Astrocyte (in vitro differentiated cells and primary cell): Measurements from ENCODE around the gene A4GALT. TPM values are rescaled to one million over a fixed set of nuclear protein-coding genes. Genes with fewer than 3 reads are reported as not detected.

ENCODE experiments used
- DNase-seq: peaks from one replicate; pipeline ENCODE4 v3.0.0-alpha.2; 2010; ENCODE audit warnings: low read depth
- FAIRE-seq: peaks from 2 replicates; lab custom pipeline; 2011; peaks lifted over from hg19 to GRCh38; lab: Jason Lieb, UNC
- H2AFZ ChIP-seq: 2 replicates; pipeline ENCODE4 v1.6.0; 2012; ENCODE audit warnings: low read depth, low read length, inconsistent platforms
- H3K27ac ChIP-seq: 2 replicates; pipeline ENCODE4 v1.5.1; 2011; ENCODE audit warnings: low read depth, low read length, inconsistent platforms
- H3K27me3 ChIP-seq: 2 replicates; pipeline ENCODE4 v1.6.0; 2011; ENCODE audit warnings: low read length, inconsistent platforms; ENCODE audit not compliant: insufficient read depth
- H3K36me3 ChIP-seq: 2 replicates; pipeline ENCODE4 v1.5.1; 2011; ENCODE audit warnings: low read length, inconsistent platforms; ENCODE audit not compliant: insufficient read depth
- H3K4me1 ChIP-seq: 2 replicates; pipeline ENCODE4 v1.5.1; 2011; ENCODE audit warnings: low read length, inconsistent platforms; ENCODE audit not compliant: insufficient read depth
- H3K4me2 ChIP-seq: 2 replicates; pipeline ENCODE4 v1.6.0; 2012; ENCODE audit warnings: low read length, inconsistent platforms
- H3K4me3 ChIP-seq: 2 replicates; pipeline ENCODE4 v1.5.1; 2011; ENCODE audit warnings: low read depth, mild to moderate bottlenecking, low read length, inconsistent platforms; ENCODE audit not compliant: insufficient read depth
- H3K79me2 ChIP-seq: 2 replicates; pipeline ENCODE4 v1.6.0; 2012; ENCODE audit warnings: mild to moderate bottlenecking, low read length, inconsistent platforms; ENCODE audit not compliant: insufficient read depth
- H3K9ac ChIP-seq: 2 replicates; pipeline ENCODE4 v1.6.0; 2012; ENCODE audit warnings: mild to moderate bottlenecking, low read length, inconsistent platforms
- H3K9me3 ChIP-seq: 2 replicates; pipeline ENCODE4 v1.5.1; 2012; ENCODE audit warnings: low read depth, mild to moderate bottlenecking, low read length, inconsistent platforms; ENCODE audit not compliant: insufficient read depth
- H4K20me1 ChIP-seq: 2 replicates; pipeline ENCODE4 v1.6.0; 2012; ENCODE audit warnings: low read length, inconsistent platforms; ENCODE audit not compliant: insufficient read depth
- H3K27ac Mint-ChIP-seq: one replicate; pipeline ENCODE4 v1.8.0; 2021; ENCODE audit warnings: mild to moderate bottlenecking, mixed read lengths; ENCODE audit not compliant: unreplicated experiment
- H3K27me3 Mint-ChIP-seq: one replicate; pipeline ENCODE4 v1.8.0; 2021; ENCODE audit warnings: low read depth, mixed read lengths; ENCODE audit not compliant: unreplicated experiment
- H3K36me3 Mint-ChIP-seq: one replicate; pipeline ENCODE4 v1.8.0; 2021; ENCODE audit warnings: low read depth, mixed read lengths; ENCODE audit not compliant: unreplicated experiment
- H3K4me1 Mint-ChIP-seq: one replicate; pipeline ENCODE4 v1.8.0; 2021; ENCODE audit warnings: low read depth, mixed read lengths; ENCODE audit not compliant: unreplicated experiment
- H3K4me3 Mint-ChIP-seq: one replicate; pipeline ENCODE4 v1.8.0; 2021; ENCODE audit warnings: mild to moderate bottlenecking, moderate library complexity, mixed read lengths; ENCODE audit not compliant: unreplicated experiment
- H3K9me3 Mint-ChIP-seq: one replicate; pipeline ENCODE4 v1.8.0; 2021; ENCODE audit warnings: mild to moderate bottlenecking, mixed read lengths; ENCODE audit not compliant: unreplicated experiment
- EZH2 ChIP-seq: IDR thresholded peaks from 2 replicates; pipeline ENCODE4 v1.6.1; 2012; ENCODE audit warnings: mild to moderate bottlenecking, low read length, inconsistent platforms; ENCODE audit not compliant: insufficient read depth
- total RNA-seq: library from RNA; stranded (reverse); gene quantifications from 2 replicates; pipeline ENCODE4 v1.2.1, GENCODE V29; 2021
- TF ChIP-seq, protein P1 (sequence below): IDR thresholded peaks from 2 replicates; pipeline ENCODE4 v1.5.1; 2011; ENCODE audit warnings: low read depth, mild to moderate bottlenecking, inconsistent platforms, low read length, moderate library complexity; ENCODE audit not compliant: insufficient read depth

A4GALT gene
- total RNA-seq, 1 donor from 2014 or later, result 1.9 TPM

DNA sequence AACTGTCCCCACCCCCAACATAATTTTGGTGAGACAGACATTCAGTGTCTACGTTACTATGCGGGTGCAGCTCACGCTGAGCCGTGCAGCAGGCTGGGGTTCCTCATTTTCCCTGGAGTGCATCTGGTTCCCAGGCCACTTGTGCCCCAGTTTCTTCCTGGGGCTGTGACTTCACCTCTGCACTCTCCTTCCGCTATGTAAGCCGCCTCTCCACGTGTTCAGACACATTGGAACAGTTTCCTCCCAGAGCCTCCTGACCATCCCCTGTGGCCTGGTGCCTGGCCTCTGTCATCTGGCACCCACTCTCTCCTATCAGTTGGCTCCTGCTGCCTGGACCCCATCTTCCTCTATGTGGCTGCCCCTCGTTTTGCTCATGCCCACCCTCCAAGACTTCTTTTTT, 46.2 kb upstream of the A4GALT start:
- no peaks in the 10 kb centered on the region for H4K20me1 ChIP-seq
- Mint-ChIP-seq H3K9me3 (peaks cover 1% of the 10 kb centered on the region), H3K4me1 (peaks cover 9% of the 10 kb centered on the region), H3K27ac (no peak overlapping the region), H3K27me3 (peaks cover 9% of the 10 kb centered on the region), H3K36me3 (no peaks in the 10 kb centered on the region), H3K4me3 (no peak overlapping the region)
- H3K4me3 ChIP-seq, result no peak overlapping the region
- DNase-seq, result no peak
- H3K4me1 ChIP-seq, result peaks cover 15% of the 10 kb centered on the region
- no peak overlapping the region for H3K9ac ChIP-seq
- TF ChIP-seq EZH2, result no peak
- TF ChIP-seq, protein P1, sequence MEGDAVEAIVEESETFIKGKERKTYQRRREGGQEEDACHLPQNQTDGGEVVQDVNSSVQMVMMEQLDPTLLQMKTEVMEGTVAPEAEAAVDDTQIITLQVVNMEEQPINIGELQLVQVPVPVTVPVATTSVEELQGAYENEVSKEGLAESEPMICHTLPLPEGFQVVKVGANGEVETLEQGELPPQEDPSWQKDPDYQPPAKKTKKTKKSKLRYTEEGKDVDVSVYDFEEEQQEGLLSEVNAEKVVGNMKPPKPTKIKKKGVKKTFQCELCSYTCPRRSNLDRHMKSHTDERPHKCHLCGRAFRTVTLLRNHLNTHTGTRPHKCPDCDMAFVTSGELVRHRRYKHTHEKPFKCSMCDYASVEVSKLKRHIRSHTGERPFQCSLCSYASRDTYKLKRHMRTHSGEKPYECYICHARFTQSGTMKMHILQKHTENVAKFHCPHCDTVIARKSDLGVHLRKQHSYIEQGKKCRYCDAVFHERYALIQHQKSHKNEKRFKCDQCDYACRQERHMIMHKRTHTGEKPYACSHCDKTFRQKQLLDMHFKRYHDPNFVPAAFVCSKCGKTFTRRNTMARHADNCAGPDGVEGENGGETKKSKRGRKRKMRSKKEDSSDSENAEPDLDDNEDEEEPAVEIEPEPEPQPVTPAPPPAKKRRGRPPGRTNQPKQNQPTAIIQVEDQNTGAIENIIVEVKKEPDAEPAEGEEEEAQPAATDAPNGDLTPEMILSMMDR, result no peak
- H3K36me3 ChIP-seq, result no peaks in the 10 kb centered on the region
- H3K27ac ChIP-seq, result no peak overlapping the region
- H3K79me2 ChIP-seq, result no peaks in the 10 kb centered on the region
- FAIRE-seq, result no peak
- no peaks in the 10 kb centered on the region for H3K9me3 ChIP-seq
- H2AFZ ChIP-seq, result no peak overlapping the region
- H3K4me2 ChIP-seq, result no peak overlapping the region
- H3K27me3 ChIP-seq, result no peaks in the 10 kb centered on the region

GRCh38 chr22:42764895-42765363, 44.3 kb upstream of the A4GALT start:
- no peak overlapping the region for H2AFZ ChIP-seq
- FAIRE-seq (no peak), DNase-seq (no peak)
- no peak overlapping the region for H3K4me2 ChIP-seq
- TF ChIP-seq, protein P1, result no peak
- TF ChIP-seq EZH2, result no peak
- no peaks in the 10 kb centered on the region for H4K20me1 ChIP-seq
- H3K36me3 Mint-ChIP-seq, result no peaks in the 10 kb centered on the region
- H3K27ac ChIP-seq, result no peak overlapping the region
- no peaks in the 10 kb centered on the region for H3K9me3 ChIP-seq
- H3K27ac Mint-ChIP-seq, result no peak overlapping the region
- H3K4me3 ChIP-seq, result no peak overlapping the region
- H3K4me1 Mint-ChIP-seq, result peaks cover 5% of the 10 kb centered on the region
- no peak overlapping the region for H3K4me3 Mint-ChIP-seq
- H3K36me3 ChIP-seq, result no peaks in the 10 kb centered on the region
- peaks cover 7% of the 10 kb centered on the region for H3K27me3 Mint-ChIP-seq
- H3K9me3 Mint-ChIP-seq, result peaks cover under 1% of the 10 kb centered on the region
- H3K79me2 ChIP-seq, result no peaks in the 10 kb centered on the region
- H3K4me1 ChIP-seq, result peaks cover 11% of the 10 kb centered on the region
- H3K9ac ChIP-seq, result peak overlapping the region; percentile 23
- H3K27me3 ChIP-seq, result no peaks in the 10 kb centered on the region

DNA sequence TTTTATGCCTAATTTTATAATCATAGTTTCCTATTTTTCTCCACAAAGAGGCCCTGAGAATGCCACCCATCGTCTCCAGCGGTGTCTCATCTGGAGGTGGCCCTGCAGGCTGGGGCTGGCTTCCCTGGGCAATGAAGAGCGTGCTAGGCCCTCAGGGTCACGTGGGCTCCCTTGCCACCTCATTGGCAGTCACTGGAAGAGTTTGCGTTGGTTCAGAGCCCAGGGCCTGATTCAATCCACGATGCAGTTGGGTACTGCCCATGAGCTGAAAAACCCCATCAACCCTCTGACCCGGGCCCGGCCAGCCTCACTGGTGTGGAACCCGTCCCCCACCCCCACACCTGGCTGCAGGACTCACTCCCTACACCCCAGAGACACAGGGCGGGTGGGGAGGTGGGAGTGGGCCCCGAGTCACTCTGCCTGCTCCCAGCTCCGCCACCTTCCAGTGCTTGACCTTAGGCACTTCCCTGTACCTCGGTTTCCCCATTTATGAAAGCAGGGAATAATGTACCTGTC, 43.4 kb upstream of the A4GALT start:
- no peak overlapping the region for H3K27ac Mint-ChIP-seq
- Histone ChIP-seq H3K9ac (no peak overlapping the region), H3K36me3 (no peaks in the 10 kb centered on the region), H4K20me1 (no peaks in the 10 kb centered on the region), H3K9me3 (no peaks in the 10 kb centered on the region), H3K4me1 (peaks cover 8% of the 10 kb centered on the region), H3K27ac (no peak overlapping the region), H3K27me3 (no peaks in the 10 kb centered on the region), H3K4me2 (no peak overlapping the region), H2AFZ (no peak overlapping the region), H3K79me2 (no peaks in the 10 kb centered on the region), H3K4me3 (no peak overlapping the region)
- H3K4me1 Mint-ChIP-seq, result peaks cover 5% of the 10 kb centered on the region
- H3K4me3 Mint-ChIP-seq, result no peak overlapping the region
- H3K9me3 Mint-ChIP-seq, result no peaks in the 10 kb centered on the region
- no peaks in the 10 kb centered on the region for H3K36me3 Mint-ChIP-seq
- TF ChIP-seq, protein P1, result no peak
- no peak for TF ChIP-seq EZH2
- no peak for FAIRE-seq
- H3K27me3 Mint-ChIP-seq, result peaks cover 7% of the 10 kb centered on the region
- DNase-seq, result no peak
